NAMALWA (cell line): Measurements from ENCODE around the gene ZNF462.

ENCODE experiments used
- DNase-seq: peaks from one replicate; pipeline ENCODE4 v3.0.0-alpha.2; 2015; ENCODE audit warnings: low spot score

Gene ZNF462

DNA sequence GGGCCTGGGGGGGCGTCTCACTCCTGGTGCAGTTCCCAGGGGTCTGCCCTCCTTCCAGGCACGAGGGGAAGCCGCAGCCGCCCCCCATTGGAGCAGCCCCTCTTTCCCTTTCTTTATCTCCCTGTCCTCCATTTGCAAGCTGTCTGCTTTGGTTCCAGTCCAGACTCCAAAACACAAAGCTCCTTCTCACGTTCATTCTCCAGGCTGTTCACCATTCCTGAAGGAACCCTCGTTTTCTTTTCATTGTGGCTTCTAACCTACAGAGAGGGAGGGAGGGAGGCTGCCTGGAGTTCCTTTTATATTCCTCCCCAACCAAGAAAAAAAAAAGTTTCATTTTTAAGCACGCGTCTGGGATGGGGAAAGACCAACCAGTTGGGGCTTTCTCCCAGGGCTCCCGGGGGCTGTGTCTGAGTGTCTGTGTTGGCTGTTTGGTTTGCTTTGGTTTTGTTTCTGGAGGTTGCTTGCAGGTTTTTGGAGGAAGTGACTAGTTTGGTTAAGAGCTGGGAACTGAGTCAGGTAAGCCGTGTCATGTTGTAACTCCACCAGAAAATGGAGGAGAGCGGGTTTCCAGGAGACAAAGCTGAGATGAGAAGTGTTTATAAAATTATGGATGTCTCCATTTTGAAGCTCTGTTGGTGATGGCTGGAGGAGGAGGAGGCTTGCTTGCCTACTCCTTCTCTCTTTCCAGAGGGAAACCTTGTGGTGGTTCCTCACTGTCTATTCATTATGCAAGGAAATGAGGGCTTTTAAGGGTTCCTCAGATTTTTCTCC is 1.6 kb downstream of the ZNF462 start:
- no peak for DNase-seq

DNA sequence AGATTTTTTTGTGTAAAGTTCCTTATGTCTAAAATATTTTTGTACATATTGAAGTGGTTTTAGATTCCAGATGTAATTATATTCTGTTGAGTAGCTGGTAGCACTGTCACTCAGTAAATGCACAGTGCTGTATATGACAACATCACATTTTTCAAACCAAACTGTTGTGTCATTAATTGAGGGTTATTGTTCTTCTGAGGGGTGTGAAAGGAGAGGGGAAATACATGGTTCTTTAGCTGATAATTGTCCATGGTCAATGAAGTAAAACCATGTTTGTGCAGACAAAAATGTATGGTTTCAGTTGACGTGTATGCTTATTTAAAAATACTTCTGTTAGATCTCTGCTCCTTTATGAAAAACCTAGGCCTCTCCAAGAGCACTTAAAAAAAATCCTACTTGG is 3.3 kb downstream of the ZNF462 start:
- no peak for DNase-seq

DNA sequence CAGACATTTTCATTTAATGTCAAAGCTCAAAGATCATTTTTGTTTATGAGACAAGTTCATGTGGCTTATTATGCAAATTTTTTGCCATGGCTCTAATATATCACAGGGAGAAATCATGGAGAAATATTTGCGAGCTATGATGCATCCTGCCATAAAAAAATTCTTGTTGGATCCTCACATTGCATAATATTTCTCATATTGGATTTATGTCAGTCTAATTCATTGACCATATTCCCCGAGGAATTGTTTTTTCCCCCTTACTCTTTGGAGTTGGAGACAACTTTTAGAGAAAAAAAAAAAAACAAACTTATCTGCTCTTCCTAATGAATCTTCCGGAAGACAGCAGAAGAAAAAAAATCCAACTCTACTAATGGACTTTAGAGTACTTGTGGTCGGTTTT is 4.3 kb downstream of the ZNF462 start:
- no peak for DNase-seq

DNA sequence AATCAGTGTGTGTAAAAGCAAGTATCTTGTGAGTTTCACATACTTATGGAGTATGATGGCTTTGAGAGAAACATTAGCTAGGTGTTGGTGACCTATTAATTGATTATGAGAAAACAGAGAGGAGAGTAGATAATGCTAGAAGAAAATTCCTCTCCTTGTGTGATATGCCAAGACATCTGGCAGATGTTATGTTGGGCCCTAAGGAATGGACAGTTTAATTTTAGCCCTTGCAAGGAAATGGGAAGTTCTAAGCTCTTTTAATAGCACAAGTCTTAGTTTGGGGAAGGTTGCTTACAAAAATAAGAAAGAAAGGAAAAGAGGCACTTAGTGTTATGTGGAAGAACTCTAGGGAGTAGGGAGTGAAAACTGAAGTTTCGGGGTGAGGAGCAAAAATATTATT is 5.1 kb downstream of the ZNF462 start:
- no peak for DNase-seq

DNA sequence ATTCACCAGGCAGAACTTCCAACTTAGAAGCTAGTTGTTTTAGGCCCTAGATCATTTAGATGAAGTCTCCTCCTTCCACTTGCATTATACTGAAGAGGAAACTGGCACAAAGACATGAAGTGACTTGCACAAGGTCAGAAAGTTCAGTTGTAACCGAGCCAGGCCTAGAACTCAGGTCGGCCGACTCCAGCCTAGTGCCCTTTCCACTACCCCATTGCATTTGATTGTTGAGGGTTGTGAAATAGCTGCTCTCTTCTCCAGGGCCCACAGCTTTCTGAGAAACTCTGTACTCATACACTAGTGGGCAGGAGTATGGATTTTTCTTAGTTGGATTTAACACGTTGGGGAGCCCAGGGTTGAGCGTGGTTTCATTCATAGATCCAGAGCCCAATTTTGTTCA is 5.6 kb downstream of the ZNF462 start:
- no peak for DNase-seq

DNA sequence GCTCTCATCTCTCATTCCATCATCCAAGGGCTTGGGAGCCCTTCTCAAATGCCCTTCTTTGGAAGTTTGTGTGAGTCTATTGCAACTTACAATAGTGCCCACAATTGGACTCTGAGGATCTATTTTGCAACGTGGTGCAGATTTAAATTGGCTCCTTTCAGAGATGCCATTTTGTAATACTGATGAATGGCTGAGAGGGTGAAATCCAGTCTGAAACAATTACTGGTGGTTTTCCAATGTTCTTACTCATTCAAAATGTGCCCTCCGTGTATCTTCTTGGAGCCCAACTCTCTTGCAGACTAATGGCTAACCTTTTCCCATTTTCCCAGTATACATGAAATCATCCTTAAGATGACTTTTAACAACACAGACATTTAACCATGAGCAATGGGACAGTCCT is 6.1 kb downstream of the ZNF462 start:
- no peak for DNase-seq

DNA sequence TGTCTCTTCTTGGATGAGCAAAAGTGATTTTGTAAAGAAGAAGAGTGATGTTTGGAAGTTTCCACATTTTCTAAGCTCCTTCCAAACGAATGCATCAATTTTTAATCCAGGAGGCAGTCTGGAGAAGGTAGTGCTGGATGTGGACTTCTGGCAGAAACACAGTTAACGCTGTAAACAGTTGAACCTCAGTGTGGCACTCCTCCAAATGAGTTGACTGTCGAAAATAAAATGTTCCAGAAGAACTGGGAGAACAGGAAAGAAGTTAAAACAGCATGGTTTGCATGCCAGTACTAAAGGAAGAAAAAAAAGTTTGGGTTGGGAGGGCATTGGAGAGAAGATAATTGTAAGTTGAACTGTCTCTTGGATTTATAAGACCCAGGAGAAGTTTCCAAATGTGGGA is 6.5 kb downstream of the ZNF462 start:
- no peak for DNase-seq

DNA sequence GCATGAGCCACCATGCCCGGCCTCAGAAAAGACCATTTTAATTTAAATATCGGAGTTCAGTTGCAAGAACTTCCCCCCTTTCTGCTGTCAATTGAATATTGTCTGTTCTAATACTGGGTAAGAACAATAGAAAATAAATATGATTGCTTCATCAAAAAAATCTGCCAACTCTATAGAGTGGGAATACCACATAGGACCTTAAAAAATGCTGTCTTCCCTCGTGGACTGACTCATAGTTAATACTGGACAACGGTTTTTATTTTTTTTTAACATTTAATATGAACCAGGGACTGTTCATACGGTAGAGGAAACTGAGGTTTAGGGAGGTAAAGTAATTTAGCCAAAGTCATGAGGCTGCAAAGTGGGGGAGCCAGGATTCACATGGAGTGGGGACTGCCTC is 9.7 kb downstream of the ZNF462 start:
- no peak for DNase-seq

DNA sequence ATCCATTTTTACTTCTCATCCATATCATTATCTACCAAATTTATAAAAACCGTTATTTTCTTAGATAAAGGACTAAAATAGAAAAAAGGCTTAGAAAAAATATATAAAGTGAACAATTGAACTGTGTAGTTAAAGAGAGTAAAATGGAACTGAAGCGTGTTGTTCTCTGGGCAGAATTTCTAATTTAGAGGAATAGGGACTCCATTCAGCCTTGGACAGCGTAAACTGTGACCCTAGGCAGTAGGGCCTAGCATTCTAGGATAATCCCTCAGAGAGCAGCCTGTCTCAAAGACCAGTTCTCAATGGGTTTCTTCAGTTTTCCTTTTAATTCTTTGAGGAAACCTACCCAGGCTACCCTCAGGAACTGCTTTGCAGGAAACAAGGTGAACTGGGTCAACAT is 11.1 kb downstream of the ZNF462 start:
- no peak for DNase-seq

DNA sequence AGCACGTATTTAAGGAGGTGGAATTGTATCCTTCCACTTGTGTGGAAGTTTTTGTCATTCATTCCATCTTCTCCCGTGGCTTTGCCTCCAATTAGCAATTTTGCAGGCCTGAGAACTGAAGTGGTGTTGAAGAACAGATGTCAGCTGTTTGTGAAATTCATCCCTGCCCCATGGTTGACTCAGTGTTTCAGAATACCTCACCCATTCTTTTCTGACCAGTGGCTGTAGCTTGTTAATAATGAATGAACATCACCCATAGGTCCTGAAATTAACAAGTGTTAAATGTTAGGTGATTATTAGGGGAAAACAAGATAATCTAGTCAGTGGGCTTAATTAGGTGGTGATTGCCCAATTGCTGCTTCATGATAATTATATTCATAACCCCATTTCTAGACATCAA is 11.7 kb downstream of the ZNF462 start:
- DNase-seq: no peak

DNA sequence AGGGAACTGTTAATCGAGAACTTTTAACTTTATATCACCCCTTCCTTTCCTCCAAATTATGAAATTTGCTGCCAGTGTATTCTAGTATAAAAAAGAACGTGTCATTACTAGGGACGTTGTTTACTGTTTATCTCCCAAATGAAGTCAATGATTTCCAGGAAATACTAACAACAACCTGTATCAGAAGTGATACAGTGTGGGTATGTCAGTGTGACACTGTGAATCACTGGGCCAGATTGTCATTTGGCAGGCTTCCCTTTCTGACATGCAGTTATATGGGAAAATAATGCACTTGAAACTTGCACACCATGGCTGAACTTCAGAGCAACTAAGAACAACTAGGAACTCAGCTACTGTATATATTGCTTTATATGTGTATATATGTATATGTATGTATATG is 12.6 kb downstream of the ZNF462 start:
- no peak for DNase-seq

DNA sequence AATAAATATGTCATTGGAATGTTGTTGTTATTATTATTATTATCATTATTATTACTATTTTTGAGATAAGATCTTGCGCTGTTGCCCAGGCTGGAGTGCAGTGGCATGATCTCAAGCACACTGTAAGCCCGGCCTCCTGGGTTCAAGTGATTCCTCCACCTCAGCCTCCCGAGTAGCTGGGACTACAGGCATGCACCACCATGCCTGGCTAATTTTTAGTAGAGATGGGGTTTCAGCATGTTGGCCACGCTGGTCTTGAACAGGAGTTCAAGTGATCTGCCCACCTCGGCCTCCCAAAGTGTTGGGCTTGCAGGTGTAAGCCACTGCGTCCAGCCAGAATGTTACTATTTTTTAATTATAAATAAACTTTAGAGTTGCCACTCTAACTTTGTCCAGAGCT is 14.4 kb downstream of the ZNF462 start:
- no peak for DNase-seq

DNA sequence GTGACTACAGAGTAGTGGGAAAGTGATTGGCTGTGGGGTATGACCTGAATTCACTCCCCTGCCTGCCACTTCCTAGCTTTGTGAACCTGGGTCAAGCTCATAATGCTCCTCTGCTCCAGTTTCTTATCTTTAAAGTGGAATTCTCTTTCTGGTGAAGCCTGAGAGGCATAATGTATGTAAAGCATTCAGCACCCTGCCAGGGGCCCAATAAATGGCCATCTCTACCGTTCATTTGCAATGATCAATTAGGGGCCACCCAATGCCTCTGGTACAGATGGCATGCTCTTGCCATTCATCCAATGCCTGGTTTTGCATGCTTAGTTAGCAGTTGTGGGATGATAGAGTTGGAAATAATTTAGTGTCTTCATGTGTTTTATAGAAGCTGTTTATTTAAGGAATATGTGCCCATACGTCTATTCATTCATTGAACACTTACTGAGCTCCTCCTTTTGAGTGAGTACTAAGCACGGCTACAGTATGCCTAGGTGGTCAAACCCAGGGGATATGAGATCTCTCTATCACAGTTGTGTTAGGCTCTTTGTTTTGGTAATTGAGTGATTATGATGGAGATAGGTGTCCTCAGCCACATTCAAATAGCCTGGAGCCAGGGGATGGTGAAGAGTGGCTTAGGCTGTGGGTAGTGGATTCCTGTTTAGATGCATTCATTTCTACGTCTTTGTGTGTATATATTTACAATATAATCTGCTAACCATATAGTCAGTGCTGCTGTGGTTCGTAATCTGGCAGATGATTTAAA is 15.3 kb downstream of the ZNF462 start:
- no peak for DNase-seq

DNA sequence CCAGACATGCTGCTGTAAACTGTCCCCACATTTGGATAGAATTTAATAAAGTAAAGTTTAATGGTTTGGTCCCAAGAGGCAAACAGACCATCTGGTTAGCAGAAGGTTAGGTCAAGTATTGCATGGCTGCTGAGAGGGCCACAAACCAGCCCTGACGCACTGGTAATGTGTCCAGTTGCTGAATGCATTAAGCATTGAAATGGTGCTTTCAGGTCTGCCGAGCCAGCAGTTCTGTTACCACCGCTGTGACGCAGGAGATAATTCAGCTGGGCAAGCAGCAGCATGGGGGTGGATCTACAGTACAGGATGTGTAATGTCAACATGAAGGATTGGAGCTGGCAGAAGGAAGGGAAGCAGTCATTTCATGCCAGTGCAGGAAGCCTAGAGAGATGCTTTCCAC is 16.0 kb downstream of the ZNF462 start:
- no peak for DNase-seq

DNA sequence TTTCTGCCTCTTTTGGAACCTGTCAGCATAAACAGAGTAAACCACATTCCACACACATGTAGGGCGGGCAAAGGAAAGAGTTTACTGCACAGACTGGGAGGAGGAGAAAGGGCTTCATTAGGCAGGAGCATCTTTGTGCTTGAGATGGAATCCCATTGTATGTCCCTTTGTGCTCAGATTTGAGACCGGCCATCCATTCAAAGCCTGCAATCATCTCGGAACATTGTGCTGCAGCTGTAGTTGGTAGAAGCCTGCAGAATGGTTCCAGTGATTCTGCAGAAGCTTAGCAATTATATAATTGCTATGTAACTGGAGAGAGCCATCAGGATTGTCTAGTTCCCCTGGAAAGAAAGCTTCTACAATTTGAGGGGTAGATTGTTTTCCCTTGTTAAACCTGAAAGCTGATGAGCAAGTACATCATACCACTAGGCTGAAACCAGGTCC is 16.5 kb downstream of the ZNF462 start:
- DNase-seq: no peak

DNA sequence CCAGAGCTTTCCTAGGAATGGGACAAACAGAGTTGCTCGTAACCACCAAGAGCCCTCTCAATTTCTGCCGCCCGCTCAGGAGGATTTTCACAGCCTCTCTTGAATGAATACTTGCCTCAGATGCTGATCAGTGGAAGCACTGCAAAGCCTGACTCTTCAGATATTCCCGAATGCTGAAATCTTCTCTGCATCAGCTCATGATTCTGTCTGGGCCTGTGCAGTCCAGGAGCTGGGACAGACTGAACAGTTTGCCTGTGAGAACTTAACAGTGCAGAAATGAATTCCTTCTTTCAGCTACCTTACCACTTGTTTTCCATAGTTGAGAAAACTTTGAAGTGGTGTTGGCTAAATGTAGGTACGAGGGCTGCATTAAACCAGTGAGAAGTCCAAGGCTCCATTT is 17.1 kb downstream of the ZNF462 start:
- no peak for DNase-seq

DNA sequence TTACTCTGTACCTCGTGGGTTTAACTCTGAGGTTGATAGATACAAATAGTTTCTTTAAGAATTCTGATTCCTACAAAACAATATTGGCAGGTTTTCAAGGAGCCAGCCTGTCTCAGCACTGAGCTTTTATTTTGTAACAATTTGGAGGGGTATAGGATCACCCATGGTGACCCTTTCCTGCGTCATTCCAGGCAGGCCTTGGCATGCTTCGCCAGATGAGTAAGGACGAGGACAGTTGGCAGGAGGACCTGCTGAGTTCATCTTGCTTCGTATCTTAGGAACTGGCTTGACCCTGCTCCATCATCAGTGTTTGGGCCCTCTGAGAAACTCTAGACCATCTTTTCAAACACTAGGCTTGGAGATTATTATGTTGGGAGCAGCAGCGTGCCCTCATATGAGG is 17.9 kb downstream of the ZNF462 start:
- DNase-seq: no peak

DNA sequence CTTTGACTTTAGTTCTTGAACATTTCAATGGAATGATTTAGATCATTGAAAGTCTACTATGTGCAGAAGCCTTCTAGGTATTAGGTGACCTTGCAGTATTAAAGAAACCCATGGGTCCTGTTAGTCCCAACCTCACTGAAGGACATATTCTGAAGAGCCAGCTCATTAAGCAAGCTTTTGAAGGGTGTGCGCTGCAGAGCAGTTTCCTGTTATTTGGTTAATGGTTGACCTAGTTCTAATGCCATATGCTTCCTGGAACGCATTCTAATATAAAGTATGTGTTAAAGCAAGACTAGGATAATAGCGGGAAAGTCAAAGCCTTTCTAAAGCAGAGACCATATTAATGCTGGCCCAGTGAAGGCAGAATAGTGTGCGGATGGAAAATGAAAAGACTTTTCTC is 20.1 kb downstream of the ZNF462 start:
- DNase-seq: no peak

DNA sequence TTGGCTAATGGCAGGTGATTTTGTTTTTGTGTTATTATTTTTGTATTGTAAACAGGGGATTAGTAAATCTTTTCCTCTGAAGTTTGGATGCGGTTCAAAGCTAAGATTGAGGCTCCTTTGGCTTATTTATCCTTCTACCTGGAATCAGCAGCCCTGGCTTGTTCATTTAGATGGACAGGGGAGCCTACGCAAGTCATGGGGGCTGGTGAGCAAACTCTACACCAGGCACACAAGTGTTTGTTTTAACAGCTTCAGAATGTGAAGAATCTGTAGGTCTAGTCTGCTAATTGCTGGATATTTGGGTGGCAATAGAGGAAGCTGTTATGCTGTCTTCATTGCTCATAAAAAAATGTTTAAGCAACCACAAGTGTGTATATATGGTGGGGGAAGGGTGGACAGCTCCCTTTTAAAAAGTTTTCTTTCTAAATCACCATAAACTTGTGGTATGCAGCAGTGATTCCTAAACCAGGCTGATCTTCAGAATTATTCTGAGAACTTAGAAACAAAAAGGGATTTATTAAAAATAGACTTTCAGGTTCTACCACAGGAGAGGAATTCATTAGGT is 20.7 kb downstream of the ZNF462 start:
- DNase-seq: no peak

DNA sequence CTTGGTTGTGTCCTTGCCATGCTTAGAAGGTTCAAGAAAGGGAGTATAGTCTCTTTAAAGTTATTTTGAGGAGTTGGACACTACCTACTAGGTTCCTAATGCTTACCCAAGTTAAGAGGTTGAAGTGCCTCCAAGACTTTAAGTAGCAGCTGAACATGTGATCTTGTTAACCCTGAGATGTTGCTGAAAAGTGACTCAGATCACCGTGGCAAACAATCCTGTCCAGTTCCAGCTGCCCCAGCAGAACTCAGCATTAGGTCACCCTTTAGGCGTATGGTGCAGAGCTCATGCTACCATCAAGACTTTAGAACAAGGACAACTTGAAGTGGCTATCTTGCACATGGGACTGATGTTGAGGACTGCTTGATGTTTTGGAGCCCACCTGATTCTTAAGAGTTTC is 22.5 kb downstream of the ZNF462 start:
- no peak for DNase-seq

DNA sequence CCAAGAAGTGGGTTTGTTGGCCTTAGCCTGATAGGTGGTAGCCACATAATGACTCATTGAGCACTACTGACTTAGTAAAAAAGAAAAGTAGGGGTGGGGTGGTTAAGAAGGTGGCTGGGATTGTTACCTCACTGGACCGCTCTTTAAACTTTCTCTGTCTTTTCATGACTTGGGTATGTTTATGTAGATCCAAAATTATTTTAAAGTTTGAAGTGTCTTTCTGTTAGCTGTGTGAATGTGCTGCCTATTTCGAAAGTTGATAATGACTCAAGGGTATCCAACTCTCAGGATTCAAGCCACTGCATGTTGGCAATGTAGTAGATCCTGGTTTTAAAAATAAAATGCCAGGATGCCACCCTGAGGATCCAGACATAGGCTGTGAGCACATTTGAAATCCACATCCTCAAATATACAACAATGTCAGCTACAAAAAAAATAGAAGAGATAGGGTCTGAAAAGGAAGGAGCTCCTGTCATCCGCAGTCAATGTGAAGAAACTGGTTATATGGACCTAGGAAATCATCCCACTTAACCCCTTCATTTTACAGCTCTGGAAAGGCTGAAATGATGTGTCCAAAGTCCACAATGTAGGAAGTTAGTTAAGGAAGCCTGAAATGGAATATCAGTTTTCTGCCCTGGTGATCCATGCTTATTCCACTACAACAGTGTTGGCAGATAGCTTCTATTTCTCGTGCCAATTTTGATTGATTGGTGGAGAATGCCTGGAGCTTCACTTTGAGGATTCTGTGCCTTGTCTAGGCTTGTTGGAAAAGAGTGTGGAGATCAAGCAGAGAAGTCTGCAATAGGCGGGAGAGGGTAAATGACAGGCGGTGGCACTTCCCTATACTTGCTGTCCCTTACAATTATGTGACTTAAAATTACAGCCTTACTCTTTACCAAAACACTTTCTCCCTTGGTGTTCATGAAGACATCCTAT is 23.4 kb downstream of the ZNF462 start:
- DNase-seq: no peak

DNA sequence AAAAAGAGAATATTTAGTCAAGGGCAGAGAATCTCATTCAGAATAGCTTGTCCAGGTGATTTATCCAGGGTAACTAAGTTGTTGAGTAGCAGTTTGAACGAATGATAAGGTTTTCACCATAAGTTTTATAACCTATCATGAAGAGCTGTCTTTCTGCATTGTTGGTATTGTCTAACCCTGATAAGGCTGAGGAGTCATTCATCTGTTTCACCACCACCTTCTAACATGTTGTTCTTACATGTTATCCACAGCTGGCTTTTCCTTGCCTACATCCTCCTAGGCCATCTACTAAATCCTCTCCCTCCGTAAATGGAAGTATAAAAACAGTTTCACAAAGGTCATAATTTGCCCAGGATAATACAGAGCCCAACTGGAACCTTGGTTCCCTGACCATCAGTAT is 24.1 kb downstream of the ZNF462 start:
- DNase-seq: no peak
